ENCODE results near the gene DR1.
A peak's percentile ranks its signal among the peaks of the same experiment; 100 is the strongest.
"Not testable (repeated sequence)": the region's sequence is repeated elsewhere in the genome, so short reads cannot be mapped to it uniquely, and the experiment has no call there.

DR1 gene

GRCh38 chr1:93344484-93344883, 1.2 kb upstream of the DR1 start:
- TF ChIP-seq TAF1 (IDR thresholded peaks at IDR 0.05; ENCODE audit: borderline replicate concordance, low read depth, low read length), result no peak
- TF ChIP-seq POLR2A (IDR thresholded peaks at IDR 0.05; ENCODE audit: low read depth, low read length), result no peak
- TF ChIP-seq POLR2AphosphoS5 (IDR thresholded peaks at IDR 0.05; ENCODE audit: low read depth, low read length), result no peak
- FAIRE-seq, result no peak
- DNase-seq (ENCODE audit: insufficient read length), result no peak

- TF ChIP-seq POLR2A (IDR thresholded peaks at IDR 0.05; ENCODE audit: low read depth, low read length), result no peak; the same call in 1 of the 2 replicates
- TF ChIP-seq TAF1 (IDR thresholded peaks at IDR 0.05; ENCODE audit: borderline replicate concordance, low read depth, low read length), result no peak
- TF ChIP-seq POLR2AphosphoS5 (IDR thresholded peaks at IDR 0.05; ENCODE audit: low read depth, low read length), result no peak
- peak; percentile 7 for DNase-seq (ENCODE audit: insufficient read length)
- FAIRE-seq, result peak; percentile 66
Observed at GRCh38 chr1:93344886-93345632, 648 bp upstream of the DR1 start.

GRCh38 chr1:93346421-93346993, 800 bp downstream of the DR1 start:
- DNase-seq (ENCODE audit: insufficient read length) (peak; percentile 6), FAIRE-seq (peak; percentile 89)

GRCh38 chr1:93347334-93347899, 1.7 kb downstream of the DR1 start:
- FAIRE-seq (no peak), DNase-seq (ENCODE audit: insufficient read length) (no peak)
- TF ChIP-seq POLR2AphosphoS5 (IDR thresholded peaks at IDR 0.05; ENCODE audit: low read depth, low read length) (no peak), POLR2A (IDR thresholded peaks at IDR 0.05; ENCODE audit: low read depth, low read length) (no peak), TAF1 (IDR thresholded peaks at IDR 0.05; ENCODE audit: borderline replicate concordance, low read depth, low read length) (no peak)

More at GRCh38 chr1:93346421-93346993, 800 bp downstream of the DR1 start:
- TF ChIP-seq POLR2AphosphoS5 (IDR thresholded peaks at IDR 0.05; ENCODE audit: low read depth, low read length) (no peak), TAF1 (IDR thresholded peaks at IDR 0.05; ENCODE audit: borderline replicate concordance, low read depth, low read length) (no peak), POLR2A (IDR thresholded peaks at IDR 0.05; ENCODE audit: low read depth, low read length) (no peak)

- DNase-seq (ENCODE audit: insufficient read length) (no peak), FAIRE-seq (no peak)
- TF ChIP-seq POLR2AphosphoS5 (IDR thresholded peaks at IDR 0.05; ENCODE audit: low read depth, low read length) (no peak), POLR2A (IDR thresholded peaks at IDR 0.05; ENCODE audit: low read depth, low read length) (no peak), TAF1 (IDR thresholded peaks at IDR 0.05; ENCODE audit: borderline replicate concordance, low read depth, low read length) (no peak)
Observed at GRCh38 chr1:93348104-93348728, 2.5 kb downstream of the DR1 start.

GRCh38 chr1:93349231-93350135, 3.8 kb downstream of the DR1 start:
- FAIRE-seq, result no peak

GRCh38 chr1:93350322-93350721, 4.6 kb downstream of the DR1 start:
- FAIRE-seq, result no peak
- no peak for DNase-seq (ENCODE audit: insufficient read length)
- no peak for TF ChIP-seq TAF1 (IDR thresholded peaks at IDR 0.05; ENCODE audit: borderline replicate concordance, low read depth, low read length)

More at GRCh38 chr1:93349231-93350135, 3.8 kb downstream of the DR1 start:
- TF ChIP-seq TAF1 (IDR thresholded peaks at IDR 0.05; ENCODE audit: borderline replicate concordance, low read depth, low read length) (no peak), POLR2A (IDR thresholded peaks at IDR 0.05; ENCODE audit: low read depth, low read length) (no peak), POLR2AphosphoS5 (IDR thresholded peaks at IDR 0.05; ENCODE audit: low read depth, low read length) (no peak)
- DNase-seq (ENCODE audit: insufficient read length), result no peak

GRCh38 chr1:93350875-93351274, 5.2 kb downstream of the DR1 start:
- no peak for TF ChIP-seq POLR2AphosphoS5 (IDR thresholded peaks at IDR 0.05; ENCODE audit: low read depth, low read length)
- no peak for TF ChIP-seq POLR2A (IDR thresholded peaks at IDR 0.05; ENCODE audit: low read depth, low read length)
- TF ChIP-seq TAF1 (IDR thresholded peaks at IDR 0.05; ENCODE audit: borderline replicate concordance, low read depth, low read length), result no peak
- no peak for FAIRE-seq

GRCh38 chr1:93351346-93351745, 5.6 kb downstream of the DR1 start:
- not testable (repeated sequence) for DNase-seq (ENCODE audit: insufficient read length); FAIRE-seq

More at GRCh38 chr1:93350875-93351274, 5.2 kb downstream of the DR1 start:
- no peak for DNase-seq (ENCODE audit: insufficient read length)

- TF ChIP-seq TAF1 (IDR thresholded peaks at IDR 0.05; ENCODE audit: borderline replicate concordance, low read depth, low read length) (no peak), POLR2A (IDR thresholded peaks at IDR 0.05; ENCODE audit: low read depth, low read length) (no peak), POLR2AphosphoS5 (IDR thresholded peaks at IDR 0.05; ENCODE audit: low read depth, low read length) (no peak)
- FAIRE-seq, result no peak
- no peak for DNase-seq (ENCODE audit: insufficient read length)
Observed at GRCh38 chr1:93352376-93352775, 6.7 kb downstream of the DR1 start.

GRCh38 chr1:93353286-93353685, 7.6 kb downstream of the DR1 start:
- no peak for DNase-seq (ENCODE audit: insufficient read length)
- no peak for FAIRE-seq
- TF ChIP-seq TAF1 (IDR thresholded peaks at IDR 0.05; ENCODE audit: borderline replicate concordance, low read depth, low read length) (no peak), POLR2AphosphoS5 (IDR thresholded peaks at IDR 0.05; ENCODE audit: low read depth, low read length) (no peak), POLR2A (IDR thresholded peaks at IDR 0.05; ENCODE audit: low read depth, low read length) (no peak)
